C4-2B (cell line): Measurements from ENCODE around the gene PTRH1.

ENCODE experiments used
- CTCF ChIP-seq: fragments of 450-650 bp; conservative IDR thresholded peaks from 2 replicates; pipeline ENCODE4 v1.5.1; 2017; ENCODE audit warnings: mild to moderate bottlenecking
- ZFX ChIP-seq: fragments of 450-650 bp; IDR thresholded peaks from 2 replicates; pipeline ENCODE4 v1.6.1; 2017

DNA sequence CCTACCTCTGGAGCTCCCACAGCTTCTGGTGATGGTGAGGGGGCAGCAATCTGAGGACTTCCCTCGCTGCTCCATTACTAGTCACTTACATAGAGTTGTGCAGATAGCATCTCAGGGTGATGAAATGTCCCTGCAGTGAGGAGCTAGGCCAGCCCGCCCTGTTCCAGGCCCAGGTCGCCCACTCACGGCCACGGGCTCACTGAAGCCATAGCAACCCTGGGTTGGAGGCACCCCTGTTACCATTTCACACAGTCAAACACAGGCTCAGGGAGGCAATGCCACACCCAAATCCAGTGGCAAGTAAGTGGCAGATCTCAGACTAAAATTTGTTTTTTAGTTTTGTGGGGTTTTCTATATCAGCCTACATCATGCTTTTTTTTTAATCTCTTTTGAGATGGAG is 43.4 kb upstream of the PTRH1 start:
- TF ChIP-seq CTCF (no peak), ZFX (no peak)
